ENCODE data around the gene COPS7B. TPM values are rescaled to one million over a fixed set of nuclear protein-coding genes. Genes with fewer than 3 reads are reported as not detected.
A peak's percentile ranks its signal among the peaks of the same experiment; 100 is the strongest.

COPS7B gene
- total and polyA plus RNA-seq, 3 experiments from 2014 or later, result 34.1 to 51.8 (median 48.0) TPM

GRCh38 chr2:231780909-231781797 lies 5.1 kb upstream of the COPS7B start, which contains the start of gene PDE6D:
TSS of gene PDE6D (minus strand) at chr2:231781282. CDS start at chr2:231781114, 168 bp downstream.
- Histone ChIP-seq H3K4me3 (ENCODE audit: low read length) (peak within 1 kb of the TSS; percentile 89), H3K27me3 (ENCODE audit: insufficient read depth, low read length, poor library complexity, severe bottlenecking) (no peaks in the 10 kb centered on the region), H3K36me3 (ENCODE audit: insufficient read depth, low read length) (no peaks in the 10 kb centered on the region), H3K9me3 (ENCODE audit: low read length) (no peaks in the 10 kb centered on the region), H3K4me1 (ENCODE audit: insufficient read depth, low read length) (peaks cover 38% of the 10 kb centered on the region), H3K27ac (ENCODE audit: low read depth, low read length) (peak within 1 kb of the TSS; percentile 74)
- ChIA-PET CTCF (no interaction called here), POLR2A (interaction anchor here (0.8 kb wide), 1 partner anchor 769 kb away, joined by 3 read pairs; the partner anchor contains the start of genes EIF4E2 and TIGD1)
- H3K27me3 Mint-ChIP-seq, result no peaks in the 10 kb centered on the region
- no peaks in the 10 kb centered on the region for H3K9me3 Mint-ChIP-seq
- DNase-seq, result peak; percentile 94 to 96 (median 96)
- H3K27ac Mint-ChIP-seq, result peak within 1 kb of the TSS; percentile 92 to 99 (median 97)
- H3K36me3 Mint-ChIP-seq, result peaks cover 0 to 13% (median 1%) of the 10 kb centered on the region in 3 donors
- H3K4me3 Mint-ChIP-seq, result peak within 1 kb of the TSS; percentile 92 to 100 (median 99)
- H3K4me1 Mint-ChIP-seq, result peaks cover 54 to 75% (median 68%) of the 10 kb centered on the region in 3 donors

- peak in 1 of 5 donors; percentile 16 for DNase-seq
- ChIA-PET POLR2A (no interaction called here), CTCF (no interaction called here)
- H3K36me3 ChIP-seq (ENCODE audit: insufficient read depth, low read length), result no peaks in the 10 kb centered on the region
- no peaks in the 10 kb centered on the region for H3K27me3 Mint-ChIP-seq
- H3K4me3 ChIP-seq (ENCODE audit: low read length), result peak overlapping the region; percentile 89
- peak overlapping the region; percentile 92 to 100 (median 99) for H3K4me3 Mint-ChIP-seq
- H3K27ac ChIP-seq (ENCODE audit: low read depth, low read length), result peak overlapping the region; percentile 74
- H3K27me3 ChIP-seq (ENCODE audit: insufficient read depth, low read length, poor library complexity, severe bottlenecking), result no peaks in the 10 kb centered on the region
- peaks cover 59 to 83% (median 77%) of the 10 kb centered on the region in 3 donors for H3K4me1 Mint-ChIP-seq
- peaks cover 0 to 16% (median 1%) of the 10 kb centered on the region in 3 donors for H3K36me3 Mint-ChIP-seq
- no peaks in the 10 kb centered on the region for H3K9me3 Mint-ChIP-seq
- peak overlapping the region; percentile 92 to 99 (median 97) for H3K27ac Mint-ChIP-seq
- peaks cover 43% of the 10 kb centered on the region for H3K4me1 ChIP-seq (ENCODE audit: insufficient read depth, low read length)
- H3K9me3 ChIP-seq (ENCODE audit: low read length), result no peaks in the 10 kb centered on the region
These were observed 4.2 kb upstream of the COPS7B start for GRCh38 chr2:231781798-231782726.

GRCh38 chr2:231785413-231785812 lies 832 bp upstream of the COPS7B start:
- CTCF ChIA-PET, result interaction anchor here (1.0 to 1.3 kb wide), 2 partner anchors 76 to 108 kb away, joined by 3 read pairs; no protein-coding TSS in a partner anchor
- DNase-seq, result no peak
- POLR2A ChIA-PET, result no interaction called here
- H3K4me1 Mint-ChIP-seq, result peaks cover 66 to 89% (median 80%) of the 10 kb centered on the region in 3 donors
- H3K4me1 ChIP-seq (ENCODE audit: insufficient read depth, low read length), result peaks cover 37% of the 10 kb centered on the region
- peak overlapping the region in 6 of 8 donors; percentile 84 to 92 (median 88) for H3K27ac Mint-ChIP-seq
- H3K27me3 Mint-ChIP-seq, result no peaks in the 10 kb centered on the region
- no peaks in the 10 kb centered on the region for H3K27me3 ChIP-seq (ENCODE audit: insufficient read depth, low read length, poor library complexity, severe bottlenecking)
- peaks cover 0 to 44% (median 3%) of the 10 kb centered on the region in 3 donors for H3K36me3 Mint-ChIP-seq
- no peaks in the 10 kb centered on the region for H3K9me3 Mint-ChIP-seq
- H3K36me3 ChIP-seq (ENCODE audit: insufficient read depth, low read length), result peaks cover 8% of the 10 kb centered on the region
- H3K4me3 ChIP-seq (ENCODE audit: low read length), result peak overlapping the region; percentile 83
- peak overlapping the region; percentile 41 for H3K27ac ChIP-seq (ENCODE audit: low read depth, low read length)
- no peaks in the 10 kb centered on the region for H3K9me3 ChIP-seq (ENCODE audit: low read length)
- peak overlapping the region; percentile 90 to 99 (median 93) for H3K4me3 Mint-ChIP-seq

GRCh38 chr2:231785822-231786176 lies 446 bp upstream of the COPS7B start:
- H3K27ac Mint-ChIP-seq, result peak overlapping the region in 7 of 8 donors; percentile 76 to 92 (median 87)
- Histone ChIP-seq H3K27me3 (ENCODE audit: insufficient read depth, low read length, poor library complexity, severe bottlenecking) (no peaks in the 10 kb centered on the region), H3K36me3 (ENCODE audit: insufficient read depth, low read length) (peaks cover 8% of the 10 kb centered on the region), H3K4me3 (ENCODE audit: low read length) (peak overlapping the region; percentile 83), H3K4me1 (ENCODE audit: insufficient read depth, low read length) (peaks cover 37% of the 10 kb centered on the region), H3K9me3 (ENCODE audit: low read length) (no peaks in the 10 kb centered on the region), H3K27ac (ENCODE audit: low read depth, low read length) (peak overlapping the region; percentile 41)
- no peaks in the 10 kb centered on the region for H3K9me3 Mint-ChIP-seq
- POLR2A ChIA-PET, result no interaction called here
- H3K36me3 Mint-ChIP-seq, result peaks cover 0 to 46% (median 3%) of the 10 kb centered on the region in 3 donors
- DNase-seq, result no peak
- CTCF ChIA-PET, result interaction anchor here (1.0 to 1.3 kb wide), 2 partner anchors 76 to 108 kb away, joined by 3 read pairs; no protein-coding TSS in a partner anchor
- no peaks in the 10 kb centered on the region for H3K27me3 Mint-ChIP-seq
- peaks cover 66 to 89% (median 80%) of the 10 kb centered on the region in 3 donors for H3K4me1 Mint-ChIP-seq
- peak overlapping the region; percentile 90 to 99 (median 93) for H3K4me3 Mint-ChIP-seq

- ChIA-PET CTCF (no interaction called here), POLR2A (no interaction called here)
- Mint-ChIP-seq H3K36me3 (peaks cover 0 to 47% (median 6%) of the 10 kb centered on the region in 3 donors), H3K4me3 (peak overlapping the region; percentile 90 to 99 (median 92)), H3K27me3 (no peaks in the 10 kb centered on the region), H3K9me3 (no peaks in the 10 kb centered on the region), H3K4me1 (peaks cover 60 to 88% (median 83%) of the 10 kb centered on the region in 3 donors), H3K27ac (peak overlapping the region; percentile 75 to 98 (median 90))
- Histone ChIP-seq H3K4me3 (ENCODE audit: low read length) (peak overlapping the region; percentile 83), H3K9me3 (ENCODE audit: low read length) (no peaks in the 10 kb centered on the region), H3K27ac (ENCODE audit: low read depth, low read length) (no peak overlapping the region), H3K27me3 (ENCODE audit: insufficient read depth, low read length, poor library complexity, severe bottlenecking) (no peaks in the 10 kb centered on the region), H3K4me1 (ENCODE audit: insufficient read depth, low read length) (peaks cover 37% of the 10 kb centered on the region), H3K36me3 (ENCODE audit: insufficient read depth, low read length) (peaks cover 14% of the 10 kb centered on the region)
- no peak for DNase-seq
These were observed 660 bp downstream of the COPS7B start for GRCh38 chr2:231786917-231787292.

GRCh38 chr2:231791107-231791506 lies 4.9 kb downstream of the COPS7B start:
- peaks cover 0 to 81% (median 19%) of the 10 kb centered on the region in 3 donors for H3K36me3 Mint-ChIP-seq
- H3K4me1 Mint-ChIP-seq, result peaks cover 37 to 61% (median 48%) of the 10 kb centered on the region in 3 donors
- ChIA-PET POLR2A (no interaction called here), CTCF (no interaction called here)
- no peak overlapping the region for H3K4me3 ChIP-seq (ENCODE audit: low read length)
- H3K9me3 ChIP-seq (ENCODE audit: low read length), result no peaks in the 10 kb centered on the region
- peak overlapping the region in 1 of 7 donors; percentile 27 for H3K4me3 Mint-ChIP-seq
- H3K36me3 ChIP-seq (ENCODE audit: insufficient read depth, low read length), result peaks cover 38% of the 10 kb centered on the region
- no peak for DNase-seq
- H3K27ac ChIP-seq (ENCODE audit: low read depth, low read length), result no peak overlapping the region
- no peaks in the 10 kb centered on the region for H3K9me3 Mint-ChIP-seq
- no peaks in the 10 kb centered on the region for H3K27me3 Mint-ChIP-seq
- no peaks in the 10 kb centered on the region for H3K27me3 ChIP-seq (ENCODE audit: insufficient read depth, low read length, poor library complexity, severe bottlenecking)
- peaks cover 9% of the 10 kb centered on the region for H3K4me1 ChIP-seq (ENCODE audit: insufficient read depth, low read length)
- no peak overlapping the region for H3K27ac Mint-ChIP-seq

- POLR2A ChIA-PET, result no interaction called here
These were observed 8.1 kb downstream of the COPS7B start for GRCh38 chr2:231794383-231794782.

More at GRCh38 chr2:231794383-231794782, 8.1 kb downstream of the COPS7B start:
- Histone ChIP-seq H3K4me1 (ENCODE audit: insufficient read depth, low read length) (no peaks in the 10 kb centered on the region), H3K9me3 (ENCODE audit: low read length) (no peaks in the 10 kb centered on the region), H3K27me3 (ENCODE audit: insufficient read depth, low read length, poor library complexity, severe bottlenecking) (no peaks in the 10 kb centered on the region), H3K36me3 (ENCODE audit: insufficient read depth, low read length) (peaks cover 48% of the 10 kb centered on the region), H3K27ac (ENCODE audit: low read depth, low read length) (no peak overlapping the region), H3K4me3 (ENCODE audit: low read length) (no peak overlapping the region)
- no peak overlapping the region for H3K27ac Mint-ChIP-seq
- H3K9me3 Mint-ChIP-seq, result no peaks in the 10 kb centered on the region
- DNase-seq, result no peak
- peaks cover 21 to 33% (median 23%) of the 10 kb centered on the region in 3 donors for H3K4me1 Mint-ChIP-seq
- peaks cover 4 to 91% (median 25%) of the 10 kb centered on the region in 3 donors for H3K36me3 Mint-ChIP-seq
- CTCF ChIA-PET, result no interaction called here
- no peaks in the 10 kb centered on the region for H3K27me3 Mint-ChIP-seq
- no peak overlapping the region for H3K4me3 Mint-ChIP-seq

Data from CD8-positive, alpha-beta memory T cell (primary cell).